B cell (primary cell): ENCODE measurements around the gene NAGPA. TPM values are rescaled to one million over a fixed set of nuclear protein-coding genes. Genes with fewer than 3 reads are reported as not detected.

ENCODE experiments used
- ATAC-seq: fragments of 200-7000 bp; cut with Tn5 transposase; one replicate; pipeline ENCODE4 v1.10.0; 2021; ENCODE audit warnings: low read depth, mild to moderate bottlenecking, moderate number of reproducible peaks, moderate library complexity
- CTCF ChIA-PET: fragments of 350-600 bp; sonication (Branson Sonifier 250); formaldehyde crosslinking; loops from one replicate; lab custom pipeline; 2021; ENCODE audit warnings: antibody characterized with exemption, inconsistent platforms; lab: Charles Lee
- POLR2A ChIA-PET: fragments of 350-600 bp; sonication (Branson Sonifier 250); formaldehyde crosslinking; loops from one replicate; lab custom pipeline; 2021; ENCODE audit warnings: antibody characterized with exemption; lab: Charles Lee
- DNase-seq: peaks from one replicate; pipeline ENCODE4 v3.0.0; 2013
- H2AFZ ChIP-seq: 2 replicates; pipeline ENCODE4 v1.6.1; 2012; ENCODE audit warnings: mild to moderate bottlenecking, low read depth, low read length; ENCODE audit not compliant: insufficient read depth, poor library complexity, severe bottlenecking
- H3K27ac ChIP-seq, 2 donors: 1 replicate in 1 of 2; 2 replicates in 1 of 2; pipeline ENCODE4 v1.5.1; 2012 to 2013; ENCODE audit warnings: low read length in 2 of 2, mild to moderate bottlenecking in 2 of 2, moderate library complexity in 1 of 2
- H3K27me3 ChIP-seq, 4 experiments: fragments of 200-600 bp in 1 of 4; sonication (generic) in 1 of 4; replicated peaks in 1 of 4; 1 replicate in 2 of 4; 2 replicates in 2 of 4; pipeline versions ENCODE4 v1.6.1 to v1.7.0; 2013 to 2016; ENCODE audit warnings: low read length in 3 of 4, mild to moderate bottlenecking in 2 of 4, mixed read lengths in 1 of 4, moderate library complexity in 1 of 4; ENCODE audit not compliant: insufficient read depth in 4 of 4, control insufficient read depth in 3 of 4; ENCODE audit errors: control extremely low read depth in 1 of 4
- H3K36me3 ChIP-seq, 2 experiments: replicated peaks in 1 of 2; 1 replicate in 1 of 2; 2 replicates in 1 of 2; pipeline versions ENCODE4 v1.6.1 to v1.7.1; 2013; ENCODE audit warnings: low read length in 1 of 2; ENCODE audit not compliant: insufficient read depth in 2 of 2, control insufficient read depth in 1 of 2; ENCODE audit errors: control extremely low read depth in 1 of 2, extremely low read depth in 1 of 2
- H3K4me1 ChIP-seq, 2 donors: fragments of 200-600 bp in 1 of 2; sonication (generic) in 1 of 2; 1 replicate in 1 of 2; 2 replicates in 1 of 2; pipeline versions ENCODE4 v1.5.1 to v1.6.1; 2013 to 2017; ENCODE audit warnings: low read length in 2 of 2; ENCODE audit not compliant: control insufficient read depth in 2 of 2, insufficient read depth in 2 of 2
- H3K4me2 ChIP-seq: replicated peaks from 2 replicates; pipeline ENCODE3; 2012; ENCODE audit warnings: mild to moderate bottlenecking, low read depth, low read length; ENCODE audit not compliant: poor library complexity, severe bottlenecking
- H3K4me3 ChIP-seq, 5 experiments: fragments of 200-600 bp in 1 of 5; sonication (generic) in 1 of 5; 1 replicate in 3 of 5; 2 replicates in 2 of 5; pipeline versions ENCODE4 v1.5.1 to v1.7.0; 2011 to 2016; ENCODE audit warnings: low read length in 4 of 5, mild to moderate bottlenecking in 4 of 5, low read depth in 2 of 5, control low read depth in 1 of 5, moderate library complexity in 1 of 5; ENCODE audit not compliant: insufficient read depth in 1 of 5; ENCODE audit errors: control extremely low read depth in 1 of 5, extremely low read depth in 1 of 5
- H3K79me2 ChIP-seq: fragments of 200-600 bp; sonication (generic); one replicate; pipeline ENCODE4 v1.6.0; 2016; ENCODE audit warnings: low read length; ENCODE audit not compliant: control insufficient read depth, insufficient read depth
- H3K9ac ChIP-seq: fragments of 200-600 bp; sonication (generic); 2 replicates; pipeline ENCODE4 v1.6.1; 2017; ENCODE audit warnings: mild to moderate bottlenecking, low read length, moderate library complexity
- H3K9me3 ChIP-seq, 3 donors: one replicate each; pipeline versions ENCODE4 v1.6.1 to v1.7.1; 2013; ENCODE audit warnings: low read length in 2 of 3; ENCODE audit not compliant: control insufficient read depth in 2 of 3, insufficient read depth in 1 of 3; ENCODE audit errors: control extremely low read depth in 1 of 3
- H4K20me1 ChIP-seq: 2 replicates; pipeline ENCODE4 v1.6.0; 2012; ENCODE audit warnings: mild to moderate bottlenecking, low read length; ENCODE audit not compliant: insufficient read depth, control insufficient read depth, poor library complexity, severe bottlenecking
- H3K27ac Mint-ChIP-seq: one replicate; pipeline ENCODE4 v1.8.0; 2021; ENCODE audit warnings: mixed read lengths
- H3K27me3 Mint-ChIP-seq: one replicate; pipeline ENCODE4 v1.8.0; 2021; ENCODE audit warnings: mixed read lengths
- H3K4me1 Mint-ChIP-seq: one replicate; pipeline ENCODE4 v1.8.0; 2021; ENCODE audit warnings: mixed read lengths
- H3K4me3 Mint-ChIP-seq: one replicate; pipeline ENCODE4 v1.8.0; 2021; ENCODE audit warnings: mixed read lengths
- H3K9me3 Mint-ChIP-seq: one replicate; pipeline ENCODE4 v1.8.0; 2022; ENCODE audit warnings: mixed read lengths; ENCODE audit not compliant: insufficient read depth
- EZH2 ChIP-seq: IDR thresholded peaks from 2 replicates; pipeline ENCODE4 v1.6.1; 2012; ENCODE audit warnings: borderline replicate concordance, low read depth, mild to moderate bottlenecking, moderate library complexity, low read length; ENCODE audit not compliant: insufficient read depth, poor library complexity, severe bottlenecking
- WGBS: methylation state at CpG from one replicate; pipeline ENCODE4 v1.1.5; 2013; ENCODE audit warnings: missing lambda C conversion rate; ENCODE audit not compliant: insufficient coverage; 5-methylcytosine and 5-hydroxymethylcytosine counted together
- intact Hi-C: fragments of 100-400 bp; cut with micrococcal nuclease; formaldehyde crosslinking; loops from one replicate; pipeline ENCODE4 v1.10.0; 2022
- polyA plus RNA-seq: library from polyadenylated mRNA; depleted of rRNA; stranded (reverse); fragments of >200 nt; gene quantifications from 2 replicates; pipeline ENCODE4 v1.2.3, GENCODE V29; 2012
- total RNA-seq, 2 donors: library from RNA; stranded (reverse); fragments of 120-200 nt in 1 of 2; gene quantifications; 1 replicate in 1 of 2; 2 replicates in 1 of 2; pipeline versions ENCODE4 v1.2.3 to v1.2.4, GENCODE V29; 2013 to 2022
- TF ChIP-seq, protein P1 (sequence below): fragments of 200-600 bp; IDR thresholded peaks from one replicate; pipeline ENCODE4 v1.8.0; 2022; ENCODE audit warnings: antibody characterized with exemption, mild to moderate bottlenecking

The NAGPA gene
- total and polyA plus RNA-seq, 2 donors (not counting 1 experiment from before 2014, with no cell fraction given): 38.4 to 38.6 TPM

DNA sequence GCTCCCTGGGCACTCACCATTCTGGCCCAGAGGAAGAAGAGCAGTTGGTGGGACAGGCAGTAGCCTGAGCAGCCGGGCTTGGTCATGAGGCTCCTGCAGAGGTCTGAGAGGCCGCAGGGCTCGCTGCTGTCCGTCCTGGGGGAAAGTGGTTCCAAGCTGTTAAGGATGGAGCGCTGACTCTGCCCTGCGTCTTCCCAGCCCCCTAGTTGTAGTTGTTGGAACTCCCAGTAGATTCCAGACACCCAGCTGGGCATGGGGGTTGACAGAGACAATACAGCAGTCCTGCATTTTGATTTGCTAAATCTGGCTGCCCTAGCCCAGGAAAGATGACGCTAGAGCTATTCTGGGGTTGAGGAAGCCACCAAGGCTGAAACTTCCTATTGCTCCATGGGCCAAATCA lies 24.7 kb upstream of the NAGPA start:
- Histone ChIP-seq H3K4me3 (no peak overlapping the region), H3K79me2 (no peaks in the 10 kb centered on the region), H3K36me3 (no peaks in the 10 kb centered on the region), H3K4me2 (no peak overlapping the region), H3K4me1 (no peaks in the 10 kb centered on the region), H3K27me3 (peaks cover 0 to 7% (median 1%) of the 10 kb centered on the region in 4 experiments), H3K27ac (no peak overlapping the region), H3K9ac (no peak overlapping the region), H2AFZ (no peak overlapping the region), H4K20me1 (no peaks in the 10 kb centered on the region), H3K9me3 (no peaks in the 10 kb centered on the region)
- Mint-ChIP-seq H3K4me3 (no peak overlapping the region), H3K9me3 (no peaks in the 10 kb centered on the region), H3K4me1 (no peaks in the 10 kb centered on the region), H3K27ac (no peak overlapping the region), H3K27me3 (peaks cover 7% of the 10 kb centered on the region)
- TF ChIP-seq EZH2: no peak
- TF ChIP-seq, protein P1, sequence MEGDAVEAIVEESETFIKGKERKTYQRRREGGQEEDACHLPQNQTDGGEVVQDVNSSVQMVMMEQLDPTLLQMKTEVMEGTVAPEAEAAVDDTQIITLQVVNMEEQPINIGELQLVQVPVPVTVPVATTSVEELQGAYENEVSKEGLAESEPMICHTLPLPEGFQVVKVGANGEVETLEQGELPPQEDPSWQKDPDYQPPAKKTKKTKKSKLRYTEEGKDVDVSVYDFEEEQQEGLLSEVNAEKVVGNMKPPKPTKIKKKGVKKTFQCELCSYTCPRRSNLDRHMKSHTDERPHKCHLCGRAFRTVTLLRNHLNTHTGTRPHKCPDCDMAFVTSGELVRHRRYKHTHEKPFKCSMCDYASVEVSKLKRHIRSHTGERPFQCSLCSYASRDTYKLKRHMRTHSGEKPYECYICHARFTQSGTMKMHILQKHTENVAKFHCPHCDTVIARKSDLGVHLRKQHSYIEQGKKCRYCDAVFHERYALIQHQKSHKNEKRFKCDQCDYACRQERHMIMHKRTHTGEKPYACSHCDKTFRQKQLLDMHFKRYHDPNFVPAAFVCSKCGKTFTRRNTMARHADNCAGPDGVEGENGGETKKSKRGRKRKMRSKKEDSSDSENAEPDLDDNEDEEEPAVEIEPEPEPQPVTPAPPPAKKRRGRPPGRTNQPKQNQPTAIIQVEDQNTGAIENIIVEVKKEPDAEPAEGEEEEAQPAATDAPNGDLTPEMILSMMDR: no peak
- DNase-seq (no peak), ATAC-seq (no peak)
- WGBS: 85% methylated on average over 4 of the region's 7 CpGs
- CTCF ChIA-PET: no interaction called here
- POLR2A ChIA-PET: no interaction called here
- intact Hi-C loops: no loop called here

DNA sequence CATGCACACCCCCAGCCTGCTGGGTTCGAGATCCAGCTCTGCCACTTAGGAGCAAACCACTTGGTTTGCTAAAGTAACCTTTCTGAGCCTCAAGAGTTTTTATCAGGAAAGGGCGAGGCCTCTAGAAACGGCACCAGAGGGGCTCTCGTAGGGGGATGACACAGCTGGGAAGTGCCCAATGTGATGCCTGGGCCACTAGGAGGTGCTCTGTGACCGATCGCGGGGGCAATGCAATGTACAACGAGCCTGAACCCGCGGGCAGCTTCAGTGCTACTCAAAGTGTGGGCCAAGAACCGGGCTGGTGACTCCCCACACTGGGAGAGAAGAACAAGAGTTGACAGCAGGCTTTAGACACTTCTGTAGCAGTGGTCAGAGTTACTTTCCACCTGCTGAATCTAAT lies 22.6 kb upstream of the NAGPA start:
- intact Hi-C loops: loop anchor here (1.0 kb wide), 1 partner anchor 28 kb away; no protein-coding TSS in a partner anchor
- ChIA-PET CTCF (interaction anchor here (1.2 to 1.5 kb wide), 2 partner anchors 16 to 36 kb away, joined by 3 to 10 read pairs; partner anchors contain the start of gene ALG1), POLR2A (no interaction called here)
- TF ChIP-seq EZH2: no peak
- TF ChIP-seq, protein P1: peak; percentile 21
- Histone ChIP-seq H3K36me3 (no peaks in the 10 kb centered on the region), H3K27me3 (peaks cover 0 to 2% (median 0%) of the 10 kb centered on the region in 4 experiments), H3K4me2 (no peak overlapping the region), H3K9ac (no peak overlapping the region), H4K20me1 (no peaks in the 10 kb centered on the region), H2AFZ (peak overlapping the region; percentile 21), H3K79me2 (no peaks in the 10 kb centered on the region), H3K27ac (no peak overlapping the region), H3K4me3 (no peak overlapping the region), H3K4me1 (no peaks in the 10 kb centered on the region), H3K9me3 (peaks cover 0 to 2% (median 0%) of the 10 kb centered on the region in 3 donors)
- WGBS: 11% methylated on average over 9 of the region's 11 CpGs
- H3K27me3 Mint-ChIP-seq: no peaks in the 10 kb centered on the region
- ATAC-seq: peak; percentile 51
- no peak for DNase-seq
- no peak overlapping the region for H3K4me3 Mint-ChIP-seq
- H3K4me1 Mint-ChIP-seq: no peaks in the 10 kb centered on the region
- H3K27ac Mint-ChIP-seq: no peak overlapping the region
- H3K9me3 Mint-ChIP-seq: no peaks in the 10 kb centered on the region
